Measurements from ENCODE around the gene RTL1.

Gene RTL1

GRCh38 chr14:100903672-100904185 is at the start of gene RTL1:
Gene RTL1 (minus strand): TSS chr14:100903722. CDS start chr14:100884788, 18,934 bp downstream.
- no peak for DNase-seq

GRCh38 chr14:100950024-100950423 is 46.5 kb upstream of the RTL1 start:
- no peak for DNase-seq

GRCh38 chr14:100944052-100944451 is 40.5 kb upstream of the RTL1 start:
- no peak for DNase-seq

- no peak for DNase-seq
Measured at GRCh38 chr14:100930270-100930669, 26.7 kb upstream of the RTL1 start.

GRCh38 chr14:100915560-100915959 is 12.0 kb upstream of the RTL1 start:
- no peak for DNase-seq

- no peak for DNase-seq
Measured at GRCh38 chr14:100914597-100915021, 11.1 kb upstream of the RTL1 start.

- no peak for DNase-seq
Measured at GRCh38 chr14:100911665-100912316, 8.3 kb upstream of the RTL1 start.

- DNase-seq = no peak
Measured at GRCh38 chr14:100910888-100911664, 7.6 kb upstream of the RTL1 start.

- no peak for DNase-seq
Measured at GRCh38 chr14:100909439-100909838, 5.9 kb upstream of the RTL1 start.

GRCh38 chr14:100907240-100907639 is 3.7 kb upstream of the RTL1 start:
- no peak for DNase-seq

- no peak for DNase-seq
Measured at GRCh38 chr14:100906420-100906819, 2.9 kb upstream of the RTL1 start.

- no peak for DNase-seq
Measured at GRCh38 chr14:100905166-100905565, 1.6 kb upstream of the RTL1 start.

GRCh38 chr14:100904307-100905087 is 975 bp upstream of the RTL1 start:
- no peak for DNase-seq

- no peak for DNase-seq
Measured at GRCh38 chr14:100903134-100903468, 421 bp downstream of the RTL1 start.

- no peak for DNase-seq
Measured at GRCh38 chr14:100902295-100903133, 1.0 kb downstream of the RTL1 start.

GRCh38 chr14:100901391-100902183 is 1.9 kb downstream of the RTL1 start:
- no peak for DNase-seq

GRCh38 chr14:100900837-100901390 is 2.6 kb downstream of the RTL1 start:
- DNase-seq = no peak

GRCh38 chr14:100899884-100900771 is 3.4 kb downstream of the RTL1 start:
- DNase-seq = no peak

GRCh38 chr14:100898935-100899883 is 4.3 kb downstream of the RTL1 start:
- DNase-seq = no peak

Measured in DMS 273 treated with DMSO at 0.1 percent for 48 hours (cell line).